Astrocyte (in vitro differentiated cells and primary cell): ENCODE data around the gene JTB. TPM values are rescaled to one million over a fixed set of nuclear protein-coding genes. Genes with fewer than 3 reads are reported as not detected.

Experiments used
- DNase-seq: peaks from one replicate; pipeline ENCODE4 v3.0.0-alpha.2; 2010; ENCODE audit warnings: low read depth
- FAIRE-seq: peaks from 2 replicates; lab custom pipeline; 2011; peaks lifted over from hg19 to GRCh38; lab: Jason Lieb, UNC
- H2AFZ ChIP-seq: 2 replicates; pipeline ENCODE4 v1.6.0; 2012; ENCODE audit warnings: low read depth, low read length, inconsistent platforms
- H3K27ac ChIP-seq: 2 replicates; pipeline ENCODE4 v1.5.1; 2011; ENCODE audit warnings: low read depth, low read length, inconsistent platforms
- H3K27me3 ChIP-seq: 2 replicates; pipeline ENCODE4 v1.6.0; 2011; ENCODE audit warnings: low read length, inconsistent platforms; ENCODE audit not compliant: insufficient read depth
- H3K36me3 ChIP-seq: 2 replicates; pipeline ENCODE4 v1.5.1; 2011; ENCODE audit warnings: low read length, inconsistent platforms; ENCODE audit not compliant: insufficient read depth
- H3K4me1 ChIP-seq: 2 replicates; pipeline ENCODE4 v1.5.1; 2011; ENCODE audit warnings: low read length, inconsistent platforms; ENCODE audit not compliant: insufficient read depth
- H3K4me2 ChIP-seq: 2 replicates; pipeline ENCODE4 v1.6.0; 2012; ENCODE audit warnings: low read length, inconsistent platforms
- H3K4me3 ChIP-seq: 2 replicates; pipeline ENCODE4 v1.5.1; 2011; ENCODE audit warnings: low read depth, mild to moderate bottlenecking, low read length, inconsistent platforms; ENCODE audit not compliant: insufficient read depth
- H3K79me2 ChIP-seq: 2 replicates; pipeline ENCODE4 v1.6.0; 2012; ENCODE audit warnings: mild to moderate bottlenecking, low read length, inconsistent platforms; ENCODE audit not compliant: insufficient read depth
- H3K9ac ChIP-seq: 2 replicates; pipeline ENCODE4 v1.6.0; 2012; ENCODE audit warnings: mild to moderate bottlenecking, low read length, inconsistent platforms
- H3K9me3 ChIP-seq: 2 replicates; pipeline ENCODE4 v1.5.1; 2012; ENCODE audit warnings: low read depth, mild to moderate bottlenecking, low read length, inconsistent platforms; ENCODE audit not compliant: insufficient read depth
- H4K20me1 ChIP-seq: 2 replicates; pipeline ENCODE4 v1.6.0; 2012; ENCODE audit warnings: low read length, inconsistent platforms; ENCODE audit not compliant: insufficient read depth
- H3K27ac Mint-ChIP-seq: one replicate; pipeline ENCODE4 v1.8.0; 2021; ENCODE audit warnings: mild to moderate bottlenecking, mixed read lengths; ENCODE audit not compliant: unreplicated experiment
- H3K27me3 Mint-ChIP-seq: one replicate; pipeline ENCODE4 v1.8.0; 2021; ENCODE audit warnings: low read depth, mixed read lengths; ENCODE audit not compliant: unreplicated experiment
- H3K36me3 Mint-ChIP-seq: one replicate; pipeline ENCODE4 v1.8.0; 2021; ENCODE audit warnings: low read depth, mixed read lengths; ENCODE audit not compliant: unreplicated experiment
- H3K4me1 Mint-ChIP-seq: one replicate; pipeline ENCODE4 v1.8.0; 2021; ENCODE audit warnings: low read depth, mixed read lengths; ENCODE audit not compliant: unreplicated experiment
- H3K4me3 Mint-ChIP-seq: one replicate; pipeline ENCODE4 v1.8.0; 2021; ENCODE audit warnings: mild to moderate bottlenecking, moderate library complexity, mixed read lengths; ENCODE audit not compliant: unreplicated experiment
- H3K9me3 Mint-ChIP-seq: one replicate; pipeline ENCODE4 v1.8.0; 2021; ENCODE audit warnings: mild to moderate bottlenecking, mixed read lengths; ENCODE audit not compliant: unreplicated experiment
- EZH2 ChIP-seq: IDR thresholded peaks from 2 replicates; pipeline ENCODE4 v1.6.1; 2012; ENCODE audit warnings: mild to moderate bottlenecking, low read length, inconsistent platforms; ENCODE audit not compliant: insufficient read depth
- total RNA-seq: library from RNA; stranded (reverse); gene quantifications from 2 replicates; pipeline ENCODE4 v1.2.1, GENCODE V29; 2021
- TF ChIP-seq, protein P1 (sequence below): IDR thresholded peaks from 2 replicates; pipeline ENCODE4 v1.5.1; 2011; ENCODE audit warnings: low read depth, mild to moderate bottlenecking, inconsistent platforms, low read length, moderate library complexity; ENCODE audit not compliant: insufficient read depth

JTB gene
- total RNA-seq, 1 donor from 2014 or later, result 103 TPM

DNA sequence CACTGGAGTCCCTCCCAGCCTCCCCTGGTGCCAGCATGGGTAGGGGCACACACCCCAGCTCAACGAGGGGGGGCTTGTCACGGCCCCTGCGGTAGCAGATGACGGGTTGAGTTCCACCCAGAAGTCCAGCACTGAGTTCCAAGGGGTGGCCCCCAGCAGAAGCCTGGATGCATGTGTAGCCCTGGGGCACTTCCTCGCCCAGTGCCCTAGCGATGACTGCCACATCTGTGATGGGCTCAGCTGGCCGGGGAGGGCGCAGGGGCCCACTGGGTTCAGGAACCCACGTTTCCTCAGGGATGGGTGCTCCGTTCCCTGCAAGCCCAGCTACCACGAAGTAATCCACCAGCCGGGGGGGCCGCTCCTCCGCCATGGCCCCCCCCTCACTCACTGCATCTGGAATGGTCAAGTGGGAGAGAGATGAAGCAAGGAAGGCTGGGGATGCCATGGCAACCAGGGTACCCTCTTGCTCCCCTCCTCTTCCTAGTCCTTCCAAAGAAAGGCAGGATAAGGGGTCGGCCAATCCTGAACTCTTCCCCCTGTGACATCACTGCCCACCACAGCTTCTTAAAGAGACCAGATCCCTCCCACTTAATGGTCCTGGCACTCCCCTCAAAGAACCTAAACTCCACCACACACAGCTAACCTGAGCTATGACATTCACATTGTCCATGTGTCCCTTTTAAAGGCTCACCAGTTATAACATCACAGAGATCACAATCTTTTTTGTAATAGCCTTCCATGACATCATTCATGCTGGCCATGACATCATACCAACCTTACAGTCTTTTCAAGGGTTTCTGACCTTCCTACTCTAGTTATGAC lies 33.3 kb downstream of the JTB start:
- no peaks in the 10 kb centered on the region for H3K27me3 ChIP-seq
- H3K79me2 ChIP-seq, result peaks cover 26% of the 10 kb centered on the region
- no peak for FAIRE-seq
- H3K9ac ChIP-seq, result peak overlapping the region; percentile 85
- H3K4me3 ChIP-seq, result no peak overlapping the region
- H3K4me2 ChIP-seq, result no peak overlapping the region
- no peak for DNase-seq
- H3K9me3 Mint-ChIP-seq, result no peaks in the 10 kb centered on the region
- no peak overlapping the region for H2AFZ ChIP-seq
- no peak for TF ChIP-seq EZH2
- TF ChIP-seq, protein P1, sequence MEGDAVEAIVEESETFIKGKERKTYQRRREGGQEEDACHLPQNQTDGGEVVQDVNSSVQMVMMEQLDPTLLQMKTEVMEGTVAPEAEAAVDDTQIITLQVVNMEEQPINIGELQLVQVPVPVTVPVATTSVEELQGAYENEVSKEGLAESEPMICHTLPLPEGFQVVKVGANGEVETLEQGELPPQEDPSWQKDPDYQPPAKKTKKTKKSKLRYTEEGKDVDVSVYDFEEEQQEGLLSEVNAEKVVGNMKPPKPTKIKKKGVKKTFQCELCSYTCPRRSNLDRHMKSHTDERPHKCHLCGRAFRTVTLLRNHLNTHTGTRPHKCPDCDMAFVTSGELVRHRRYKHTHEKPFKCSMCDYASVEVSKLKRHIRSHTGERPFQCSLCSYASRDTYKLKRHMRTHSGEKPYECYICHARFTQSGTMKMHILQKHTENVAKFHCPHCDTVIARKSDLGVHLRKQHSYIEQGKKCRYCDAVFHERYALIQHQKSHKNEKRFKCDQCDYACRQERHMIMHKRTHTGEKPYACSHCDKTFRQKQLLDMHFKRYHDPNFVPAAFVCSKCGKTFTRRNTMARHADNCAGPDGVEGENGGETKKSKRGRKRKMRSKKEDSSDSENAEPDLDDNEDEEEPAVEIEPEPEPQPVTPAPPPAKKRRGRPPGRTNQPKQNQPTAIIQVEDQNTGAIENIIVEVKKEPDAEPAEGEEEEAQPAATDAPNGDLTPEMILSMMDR, result no peak
- peaks cover 13% of the 10 kb centered on the region for H3K36me3 Mint-ChIP-seq
- peaks cover 6% of the 10 kb centered on the region for H3K4me1 Mint-ChIP-seq
- no peak overlapping the region for H3K27ac ChIP-seq
- no peaks in the 10 kb centered on the region for H3K9me3 ChIP-seq
- no peaks in the 10 kb centered on the region for H4K20me1 ChIP-seq
- H3K4me1 ChIP-seq, result peaks cover 9% of the 10 kb centered on the region
- H3K36me3 ChIP-seq, result peaks cover 6% of the 10 kb centered on the region
- no peaks in the 10 kb centered on the region for H3K27me3 Mint-ChIP-seq
- H3K27ac Mint-ChIP-seq, result peak overlapping the region; percentile 34
- peak overlapping the region; percentile 90 for H3K4me3 Mint-ChIP-seq

DNA sequence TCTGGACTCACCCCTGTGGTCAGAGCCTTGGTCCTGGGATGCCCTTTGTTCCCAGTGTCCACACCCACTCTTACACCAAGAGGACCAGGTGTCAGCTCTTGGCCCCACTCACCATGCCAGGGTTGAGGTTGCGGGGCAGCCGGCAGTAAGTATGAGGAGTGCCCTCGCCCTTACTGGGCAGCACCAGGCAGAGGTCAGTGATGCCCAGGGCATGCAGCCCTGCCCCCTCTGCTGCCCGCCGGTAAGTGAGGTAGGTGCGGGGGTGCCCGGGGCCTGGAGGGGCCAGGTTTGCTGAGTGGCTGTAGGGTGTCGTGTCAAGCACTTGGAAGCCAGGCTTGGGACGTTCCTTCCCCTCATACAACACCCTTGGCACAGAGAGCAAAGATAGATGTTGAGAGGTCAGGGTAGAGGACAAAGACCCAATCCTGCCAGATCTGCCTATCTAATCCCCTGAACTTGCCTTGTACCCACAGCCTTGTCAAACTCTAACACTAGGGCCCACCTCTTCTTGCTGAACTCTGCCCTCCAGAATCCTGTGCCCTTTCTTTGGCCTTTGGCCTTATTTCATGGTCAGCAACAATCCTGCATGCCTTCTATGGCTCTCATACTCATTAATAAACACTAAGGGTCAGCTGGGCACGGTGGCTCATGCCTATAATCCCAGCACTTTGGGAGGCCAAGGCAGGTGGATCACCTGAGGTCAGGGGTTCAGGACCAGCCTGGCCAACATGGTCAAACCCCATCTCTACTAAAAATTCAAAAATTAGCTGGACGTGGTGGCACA lies 34.5 kb downstream of the JTB start:
- no peak overlapping the region for H3K4me3 Mint-ChIP-seq
- peaks cover 6% of the 10 kb centered on the region for H3K4me1 Mint-ChIP-seq
- H3K4me2 ChIP-seq, result no peak overlapping the region
- H2AFZ ChIP-seq, result no peak overlapping the region
- H3K36me3 Mint-ChIP-seq, result peaks cover 14% of the 10 kb centered on the region
- H3K27me3 Mint-ChIP-seq, result no peaks in the 10 kb centered on the region
- no peaks in the 10 kb centered on the region for H3K9me3 ChIP-seq
- H3K27me3 ChIP-seq, result no peaks in the 10 kb centered on the region
- H3K9me3 Mint-ChIP-seq, result no peaks in the 10 kb centered on the region
- no peak overlapping the region for H3K27ac Mint-ChIP-seq
- H4K20me1 ChIP-seq, result no peaks in the 10 kb centered on the region
- peaks cover 26% of the 10 kb centered on the region for H3K79me2 ChIP-seq
- no peak for DNase-seq
- H3K9ac ChIP-seq, result no peak overlapping the region
- no peak overlapping the region for H3K27ac ChIP-seq
- TF ChIP-seq EZH2, result no peak
- TF ChIP-seq, protein P1, result no peak
- peaks cover 9% of the 10 kb centered on the region for H3K4me1 ChIP-seq
- peaks cover 5% of the 10 kb centered on the region for H3K36me3 ChIP-seq
- no peak overlapping the region for H3K4me3 ChIP-seq
- FAIRE-seq, result no peak
